OCI-LY7 (cell line): ENCODE data around the gene MXRA8. TPM values are rescaled to one million over a fixed set of nuclear protein-coding genes. Genes with fewer than 3 reads are reported as not detected.

ENCODE experiments used
- BruUV-seq: library from RNA; stranded (reverse); fragments of 400-500 nt; replicated peaks from 2 replicates; lab custom pipeline; 2021; lab: Mats Ljungman, UMichigan
- CTCF ChIA-PET: fragments of 300-600 bp; sonication (Branson Sonifier 250); formaldehyde crosslinking; loops from one replicate; lab custom pipeline; 2022; ENCODE audit warnings: antibody characterized with exemption; ENCODE audit not compliant: unreplicated experiment; lab: Charles Lee
- POLR2A ChIA-PET: fragments of 300-600 bp; sonication (Branson Sonifier 250); formaldehyde crosslinking; loops from one replicate; lab custom pipeline; 2022; ENCODE audit warnings: antibody characterized with exemption; lab: Charles Lee
- DNase-seq: peaks from one replicate; pipeline ENCODE4 v3.0.0-alpha.2; 2015; ENCODE audit warnings: low spot score
- H2AFZ ChIP-seq: fragments of 200-600 bp; sonication (generic), shearing (Covaris generic); 2 replicates; pipeline ENCODE4 v1.6.1; 2014; ENCODE audit warnings: mild to moderate bottlenecking, antibody characterized with exemption, low read length, moderate library complexity
- H3K27ac ChIP-seq: fragments of 200-600 bp; sonication (generic); 2 replicates; pipeline ENCODE4 v1.5.1; 2014; ENCODE audit warnings: mixed run types, low read depth, mild to moderate bottlenecking, moderate library complexity, low read length, inconsistent platforms; ENCODE audit not compliant: poor library complexity, severe bottlenecking
- H3K36me3 ChIP-seq: fragments of 200-600 bp; sonication (generic); 2 replicates; pipeline ENCODE4 v1.6.1; 2014; ENCODE audit warnings: mild to moderate bottlenecking, antibody characterized with exemption, low read length, moderate library complexity, mixed read lengths; ENCODE audit not compliant: insufficient read depth
- H3K4me1 ChIP-seq: fragments of 200-600 bp; sonication (generic); 2 replicates; pipeline ENCODE4 v1.5.1; 2014; ENCODE audit warnings: mild to moderate bottlenecking, low read length; ENCODE audit not compliant: insufficient read depth, poor library complexity, severe bottlenecking
- H3K4me2 ChIP-seq: fragments of 200-600 bp; sonication (generic); 2 replicates; pipeline ENCODE4 v1.6.1; 2014; ENCODE audit warnings: mild to moderate bottlenecking, low read length
- H3K4me3 ChIP-seq: fragments of 200-600 bp; sonication (generic); 2 replicates; pipeline ENCODE4 v1.5.1; 2014; ENCODE audit warnings: mild to moderate bottlenecking, low read depth, low read length; ENCODE audit not compliant: poor library complexity, severe bottlenecking
- H3K79me2 ChIP-seq: fragments of 200-600 bp; sonication (generic); 2 replicates; pipeline ENCODE4 v1.6.1; 2016; ENCODE audit warnings: low read depth, mild to moderate bottlenecking, low read length, moderate library complexity, mixed read lengths; ENCODE audit not compliant: insufficient read depth
- H3K9me2 ChIP-seq: fragments of 200-600 bp; sonication (generic); 2 replicates; pipeline ENCODE4 v1.6.1; 2016; ENCODE audit warnings: mild to moderate bottlenecking, low read length, mixed read lengths; ENCODE audit not compliant: insufficient read depth
- H3K9me3 ChIP-seq: fragments of 200-600 bp; sonication (generic); 2 replicates; pipeline ENCODE4 v1.6.1; 2014; ENCODE audit warnings: mild to moderate bottlenecking, mixed run types, low read length, mixed read lengths
- H4K20me1 ChIP-seq: fragments of 200-600 bp; sonication (generic); 2 replicates; pipeline ENCODE4 v1.6.1; 2014; ENCODE audit warnings: mild to moderate bottlenecking, antibody characterized with exemption, low read length, moderate library complexity, mixed read lengths; ENCODE audit not compliant: insufficient read depth
- CTCF ChIP-seq: fragments of 200-600 bp; sonication (generic); conservative IDR thresholded peaks from 2 replicates; pipeline ENCODE4 v1.5.1; 2014; ENCODE audit warnings: mild to moderate bottlenecking, antibody characterized with exemption, low read length, moderate library complexity, mixed read lengths
- EZH2phosphoT487 ChIP-seq: fragments of 200-600 bp; sonication (generic); IDR thresholded peaks from 2 replicates; pipeline ENCODE4 v1.6.1; 2018; ENCODE audit warnings: low read depth, borderline replicate concordance, mild to moderate bottlenecking, mixed run types, antibody characterized with exemption, low read length, moderate library complexity, mixed read lengths
- intact Hi-C: fragments of 100-400 bp; cut with micrococcal nuclease; formaldehyde crosslinking; loops from one replicate; pipeline ENCODE4 v1.10.0; 2022; ENCODE audit not compliant: unreplicated experiment
- total RNA-seq, 2 experiments: library from RNA; depleted of rRNA in 1 of 2; stranded (reverse); fragments of >200 nt in 1 of 2; shearing (Covaris generic) in 1 of 2; gene quantifications; 2 replicates each; pipeline ENCODE4 v1.2.3, GENCODE V29; 2014 to 2022

The MXRA8 gene
- total RNA-seq, 2 experiments from 2014 or later: not detected

- no TSS peak for BruUV-seq
- no peak for DNase-seq
- H3K9me2 ChIP-seq: no peaks in the 10 kb centered on the region
- H3K27ac ChIP-seq: no peak overlapping the region
- H3K9me3 ChIP-seq: no peaks in the 10 kb centered on the region
- POLR2A ChIA-PET: no interaction called here
- no peaks in the 10 kb centered on the region for H3K79me2 ChIP-seq
- intact Hi-C loops: no loop called here
- CTCF ChIA-PET: no interaction called here
- no peak overlapping the region for H2AFZ ChIP-seq
- no peak overlapping the region for H3K4me3 ChIP-seq
- no peaks in the 10 kb centered on the region for H3K36me3 ChIP-seq
- no peak overlapping the region for H3K4me2 ChIP-seq
- peaks cover 21% of the 10 kb centered on the region for H3K4me1 ChIP-seq
- H4K20me1 ChIP-seq: no peaks in the 10 kb centered on the region
- TF ChIP-seq EZH2phosphoT487: no peak
- TF ChIP-seq CTCF: no peak
Observed at GRCh38 chr1:1355416-1355815, 2.9 kb downstream of the MXRA8 start.

- no peak overlapping the region for H3K4me3 ChIP-seq
- H3K79me2 ChIP-seq: no peaks in the 10 kb centered on the region
- no peaks in the 10 kb centered on the region for H3K9me2 ChIP-seq
- H4K20me1 ChIP-seq: no peaks in the 10 kb centered on the region
- no TSS peak for BruUV-seq
- H3K27ac ChIP-seq: no peak overlapping the region
- H3K9me3 ChIP-seq: no peaks in the 10 kb centered on the region
- no peak overlapping the region for H2AFZ ChIP-seq
- no peak for TF ChIP-seq EZH2phosphoT487
- H3K4me2 ChIP-seq: no peak overlapping the region
- ChIA-PET CTCF (no interaction called here), POLR2A (no interaction called here)
- H3K4me1 ChIP-seq: peaks cover 21% of the 10 kb centered on the region
- intact Hi-C loops: no loop called here
- DNase-seq: no peak
- H3K36me3 ChIP-seq: no peaks in the 10 kb centered on the region
Observed at GRCh38 chr1:1354271-1355247, 3.8 kb downstream of the MXRA8 start.

GRCh38 chr1:1353389-1354151, 4.8 kb downstream of the MXRA8 start:
- H3K36me3 ChIP-seq: no peaks in the 10 kb centered on the region
- ChIA-PET CTCF (no interaction called here), POLR2A (no interaction called here)
- no peak overlapping the region for H2AFZ ChIP-seq
- H3K27ac ChIP-seq: no peak overlapping the region
- no peaks in the 10 kb centered on the region for H3K9me2 ChIP-seq
- H3K4me2 ChIP-seq: peak overlapping the region; percentile 17; the same call in 1 of the 2 replicates
- no peak overlapping the region for H3K4me3 ChIP-seq
- no peaks in the 10 kb centered on the region for H3K9me3 ChIP-seq
- TF ChIP-seq EZH2phosphoT487 (no peak), CTCF (no peak)
- H4K20me1 ChIP-seq: no peaks in the 10 kb centered on the region
- BruUV-seq: no TSS peak
- H3K79me2 ChIP-seq: no peaks in the 10 kb centered on the region
- intact Hi-C loops: no loop called here
- no peak for DNase-seq
- H3K4me1 ChIP-seq: peaks cover 21% of the 10 kb centered on the region
